Muscle of leg (tissue), 11 donors: ENCODE measurements around the gene NRM. TPM values are rescaled to one million over a fixed set of nuclear protein-coding genes. Genes with fewer than 3 reads are reported as not detected.
A peak's percentile ranks its signal among the peaks of the same experiment; 100 is the strongest.
"Not testable (repeated sequence)": the region's sequence is repeated elsewhere in the genome, so short reads cannot be mapped to it uniquely, and the experiment has no call there.

ENCODE experiments used
- DNase-seq: peaks from one replicate; pipeline ENCODE4 v3.0.0; 2013
- H3K27ac ChIP-seq: one replicate; pipeline ENCODE4 v1.5.1; 2013; ENCODE audit warnings: mild to moderate bottlenecking, low read length, control low read depth
- H3K27me3 ChIP-seq: one replicate; pipeline ENCODE4 v1.6.1; 2013; ENCODE audit warnings: low read length; ENCODE audit not compliant: control insufficient read depth, insufficient read depth
- H3K36me3 ChIP-seq: one replicate; pipeline ENCODE4 v1.6.1; 2013; ENCODE audit warnings: low read length; ENCODE audit not compliant: control insufficient read depth, insufficient read depth
- H3K4me1 ChIP-seq: one replicate; pipeline ENCODE4 v1.6.1; 2013; ENCODE audit warnings: low read length; ENCODE audit not compliant: control insufficient read depth, insufficient read depth
- H3K4me3 ChIP-seq: one replicate; pipeline ENCODE4 v1.5.1; 2013; ENCODE audit warnings: low read length, control low read depth
- H3K9me3 ChIP-seq: replicated peaks from 2 replicates; pipeline ENCODE4 v1.6.1; 2013; ENCODE audit warnings: low read depth, low read length; ENCODE audit not compliant: control insufficient read depth
- WGBS: methylation state at CpG from one replicate; pipeline ENCODE4 v1.1.5; 2013; ENCODE audit warnings: missing lambda C conversion rate; ENCODE audit not compliant: insufficient coverage; 5-methylcytosine and 5-hydroxymethylcytosine counted together
- polyA plus RNA-seq, 8 donors: library from polyadenylated mRNA; unstranded; fragments of 120-200 nt; gene quantifications; one replicate each; pipeline versions ENCODE4 v1.2.1 to v1.2.3, GENCODE V29; 2013; ENCODE audit warnings: inconsistent platforms in 1 of 8, low replicate concordance in 1 of 8; ENCODE audit not compliant: insufficient read length in 8 of 8, insufficient read depth in 1 of 8
- total RNA-seq: library from RNA; stranded (reverse); fragments of 120-200 nt; gene quantifications from one replicate; pipeline ENCODE4 v1.2.4, GENCODE V29; 2013

NRM gene
- total and polyA plus RNA-seq, 9 donors = 7.2 to 49.7 (median 36.5) TPM

GRCh38 chr6:30666300-30666699 is 24.5 kb downstream of the NRM start:
- H3K27ac ChIP-seq, DNase-seq, H3K4me3 ChIP-seq, H3K4me1 ChIP-seq, H3K9me3 ChIP-seq, H3K27me3 ChIP-seq: not testable (repeated sequence)
- WGBS = 88% methylated on average over 1 of the region's 2 CpGs
- peaks cover 79% of the 10 kb centered on the region for H3K36me3 ChIP-seq

GRCh38 chr6:30664994-30665767 is 25.6 kb downstream of the NRM start:
- 90% methylated on average over 26 of the region's 34 CpGs for WGBS
- H3K36me3 ChIP-seq = peaks cover 73% of the 10 kb centered on the region
- no peak overlapping the region for H3K27ac ChIP-seq
- H3K4me1 ChIP-seq = no peaks in the 10 kb centered on the region
- H3K9me3 ChIP-seq = no peaks in the 10 kb centered on the region
- no peak overlapping the region for H3K4me3 ChIP-seq
- H3K27me3 ChIP-seq = no peaks in the 10 kb centered on the region
- no peak for DNase-seq

- peaks cover 87% of the 10 kb centered on the region for H3K36me3 ChIP-seq
- H3K27me3 ChIP-seq, H3K4me3 ChIP-seq, DNase-seq, H3K4me1 ChIP-seq, H3K9me3 ChIP-seq, H3K27ac ChIP-seq: not testable (repeated sequence)
- WGBS = 77% methylated on average over 3 of the region's 5 CpGs
Observed at GRCh38 chr6:30657922-30658321, 32.9 kb downstream of the NRM start.

- no peak for DNase-seq
- H3K36me3 ChIP-seq = peaks cover 86% of the 10 kb centered on the region
- no peak overlapping the region for H3K27ac ChIP-seq
- no peaks in the 10 kb centered on the region for H3K9me3 ChIP-seq
- no peaks in the 10 kb centered on the region for H3K27me3 ChIP-seq
- no peak overlapping the region for H3K4me3 ChIP-seq
- no peaks in the 10 kb centered on the region for H3K4me1 ChIP-seq
Observed at GRCh38 chr6:30657454-30657853, 33.3 kb downstream of the NRM start.

- Histone ChIP-seq H3K9me3 (no peaks in the 10 kb centered on the region), H3K36me3 (peaks cover 84% of the 10 kb centered on the region), H3K27ac (no peak overlapping the region), H3K27me3 (no peaks in the 10 kb centered on the region), H3K4me1 (no peaks in the 10 kb centered on the region), H3K4me3 (no peak overlapping the region)
- 86% methylated on average over 5 of the region's 7 CpGs for WGBS
- peak; percentile 41 for DNase-seq
Observed at GRCh38 chr6:30656513-30656912, 34.3 kb downstream of the NRM start.

- 100% methylated on average over 2 of the region's 3 CpGs for WGBS
- Histone ChIP-seq H3K4me3 (no peak overlapping the region), H3K36me3 (peaks cover 85% of the 10 kb centered on the region), H3K9me3 (no peaks in the 10 kb centered on the region), H3K4me1 (no peaks in the 10 kb centered on the region), H3K27me3 (no peaks in the 10 kb centered on the region), H3K27ac (no peak overlapping the region)
- no peak for DNase-seq
Observed at GRCh38 chr6:30655743-30656094, 35.1 kb downstream of the NRM start.

- Histone ChIP-seq H3K27ac (no peak overlapping the region), H3K9me3 (no peaks in the 10 kb centered on the region), H3K4me1 (no peaks in the 10 kb centered on the region), H3K27me3 (no peaks in the 10 kb centered on the region), H3K36me3 (peaks cover 85% of the 10 kb centered on the region), H3K4me3 (no peak overlapping the region)
- WGBS = 90% methylated on average over 13 of the region's 19 CpGs
- DNase-seq = no peak
Observed at GRCh38 chr6:30654798-30655742, 35.7 kb downstream of the NRM start.

GRCh38 chr6:30651143-30651542 is 39.6 kb downstream of the NRM start:
- 86% methylated on average over 7 of the region's 12 CpGs for WGBS
- Histone ChIP-seq H3K27ac (no peak overlapping the region), H3K4me3 (no peak overlapping the region)

GRCh38 chr6:30647242-30648116 is 43.3 kb downstream of the NRM start:
- peak; percentile 61 for DNase-seq
- Histone ChIP-seq H3K27me3 (no peaks in the 10 kb centered on the region), H3K27ac (peak overlapping the region; percentile 91), H3K4me1 (peaks cover 11% of the 10 kb centered on the region), H3K36me3 (peaks cover 56% of the 10 kb centered on the region), H3K4me3 (peak overlapping the region; percentile 97), H3K9me3 (no peaks in the 10 kb centered on the region)
- WGBS = 0% methylated on average over 57 of the region's 78 CpGs

More at GRCh38 chr6:30651143-30651542, 39.6 kb downstream of the NRM start:
- Histone ChIP-seq H3K9me3 (no peaks in the 10 kb centered on the region), H3K4me1 (peaks cover 9% of the 10 kb centered on the region), H3K27me3 (no peaks in the 10 kb centered on the region), H3K36me3 (peaks cover 58% of the 10 kb centered on the region)
- DNase-seq = no peak
